Measurements from ENCODE around the gene FIGNL2. TPM values are rescaled to one million over a fixed set of nuclear protein-coding genes. Genes with fewer than 3 reads are reported as not detected.
"Not testable (repeated sequence)": the region's sequence is repeated elsewhere in the genome, so short reads cannot be mapped to it uniquely, and the experiment has no call there.

Gene FIGNL2
- total RNA-seq, 2 donors from 2014 or later = 0.40 to 0.78 TPM

DNA sequence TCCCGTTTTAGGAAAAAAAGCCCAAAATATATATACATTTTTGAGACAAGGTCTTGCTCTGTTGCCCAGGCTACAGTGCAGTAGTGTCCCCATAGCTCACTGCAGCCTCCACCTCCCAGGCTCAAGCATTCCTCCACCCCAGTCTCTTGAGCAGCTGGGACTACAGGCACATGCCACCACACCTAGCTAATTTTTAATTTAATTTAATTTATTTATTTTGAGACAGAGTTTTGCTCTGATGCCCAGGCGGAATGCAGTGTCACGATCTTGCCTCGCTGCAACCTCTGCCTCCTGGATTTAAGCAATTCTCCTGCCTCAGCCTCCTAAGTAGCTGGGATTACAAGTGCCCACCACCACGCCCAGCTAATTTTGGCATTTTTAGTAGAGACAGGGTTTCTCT lies 16.7 kb downstream of the FIGNL2 start:
- not testable (repeated sequence) for H3K9me3 Mint-ChIP-seq; H3K27ac Mint-ChIP-seq; DNase-seq (ENCODE audit: low spot score); H3K36me3 Mint-ChIP-seq; ATAC-seq; H3K4me3 Mint-ChIP-seq
- peaks cover 21 to 31% of the 10 kb centered on the region in 2 donors for H3K4me1 Mint-ChIP-seq (ENCODE audit: low read depth in 2 of 2)
- H3K27me3 Mint-ChIP-seq = peaks cover 40 to 42% of the 10 kb centered on the region in 2 donors

DNA sequence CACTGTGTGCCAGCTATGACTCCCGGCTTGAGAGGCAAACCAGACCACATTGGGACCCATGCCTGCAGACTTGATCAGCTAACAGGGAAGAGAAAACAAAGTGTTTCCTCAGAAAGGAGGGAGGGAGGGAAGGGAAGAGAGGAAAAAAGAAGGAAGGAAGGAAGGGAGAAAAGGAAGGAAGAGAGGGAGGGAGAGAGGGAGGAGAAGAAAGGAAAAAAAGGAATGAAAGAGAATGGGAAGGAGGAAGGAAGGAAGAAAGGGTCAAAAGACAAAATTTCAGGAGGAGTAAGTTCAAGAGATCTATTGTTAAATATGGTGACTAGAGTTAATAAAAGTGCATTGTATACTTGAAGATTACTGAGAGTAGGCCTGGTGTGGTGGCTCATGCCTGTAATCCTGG lies 18.9 kb downstream of the FIGNL2 start:
- no peak overlapping the region for H3K4me3 Mint-ChIP-seq
- H3K27ac Mint-ChIP-seq = no peak overlapping the region
- DNase-seq (ENCODE audit: low spot score) = no peak
- H3K4me1 Mint-ChIP-seq (ENCODE audit: low read depth in 2 of 2) = peaks cover 21 to 31% of the 10 kb centered on the region in 2 donors
- H3K9me3 Mint-ChIP-seq = no peaks in the 10 kb centered on the region
- no peak for ATAC-seq
- H3K36me3 Mint-ChIP-seq = no peaks in the 10 kb centered on the region
- H3K27me3 Mint-ChIP-seq = peaks cover 40% of the 10 kb centered on the region in 2 donors

DNA sequence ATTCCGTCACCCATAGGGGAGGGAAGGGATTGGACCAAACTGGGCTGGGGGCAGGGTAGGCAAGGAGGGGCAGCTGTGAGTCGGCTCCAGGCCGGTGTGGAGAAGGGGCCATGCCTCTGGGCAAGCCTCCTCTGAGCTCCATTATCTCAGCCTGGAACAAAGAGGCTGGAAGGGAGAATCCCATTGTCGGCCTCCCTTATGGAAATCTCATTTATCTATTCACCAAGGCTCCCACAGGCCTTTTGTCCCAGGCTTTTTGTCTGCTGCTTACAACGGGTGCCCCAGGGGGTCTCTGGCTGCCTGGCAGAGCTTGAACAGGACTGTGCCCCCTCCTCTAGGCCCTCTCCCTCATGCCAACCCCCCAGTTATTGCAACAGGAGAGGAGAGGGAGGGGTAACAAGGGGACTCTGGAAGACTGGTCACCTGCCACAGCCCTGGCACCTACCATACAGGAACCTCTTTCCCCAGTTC lies 19.5 kb downstream of the FIGNL2 start:
- H3K9me3 Mint-ChIP-seq = no peaks in the 10 kb centered on the region
- ATAC-seq (no peak), DNase-seq (ENCODE audit: low spot score) (no peak)
- H3K4me3 Mint-ChIP-seq = no peak overlapping the region
- H3K4me1 Mint-ChIP-seq (ENCODE audit: low read depth in 2 of 2) = peaks cover 21 to 30% of the 10 kb centered on the region in 2 donors
- H3K27me3 Mint-ChIP-seq = peaks cover 37 to 40% of the 10 kb centered on the region in 2 donors
- H3K36me3 Mint-ChIP-seq = no peaks in the 10 kb centered on the region
- no peak overlapping the region for H3K27ac Mint-ChIP-seq

DNA sequence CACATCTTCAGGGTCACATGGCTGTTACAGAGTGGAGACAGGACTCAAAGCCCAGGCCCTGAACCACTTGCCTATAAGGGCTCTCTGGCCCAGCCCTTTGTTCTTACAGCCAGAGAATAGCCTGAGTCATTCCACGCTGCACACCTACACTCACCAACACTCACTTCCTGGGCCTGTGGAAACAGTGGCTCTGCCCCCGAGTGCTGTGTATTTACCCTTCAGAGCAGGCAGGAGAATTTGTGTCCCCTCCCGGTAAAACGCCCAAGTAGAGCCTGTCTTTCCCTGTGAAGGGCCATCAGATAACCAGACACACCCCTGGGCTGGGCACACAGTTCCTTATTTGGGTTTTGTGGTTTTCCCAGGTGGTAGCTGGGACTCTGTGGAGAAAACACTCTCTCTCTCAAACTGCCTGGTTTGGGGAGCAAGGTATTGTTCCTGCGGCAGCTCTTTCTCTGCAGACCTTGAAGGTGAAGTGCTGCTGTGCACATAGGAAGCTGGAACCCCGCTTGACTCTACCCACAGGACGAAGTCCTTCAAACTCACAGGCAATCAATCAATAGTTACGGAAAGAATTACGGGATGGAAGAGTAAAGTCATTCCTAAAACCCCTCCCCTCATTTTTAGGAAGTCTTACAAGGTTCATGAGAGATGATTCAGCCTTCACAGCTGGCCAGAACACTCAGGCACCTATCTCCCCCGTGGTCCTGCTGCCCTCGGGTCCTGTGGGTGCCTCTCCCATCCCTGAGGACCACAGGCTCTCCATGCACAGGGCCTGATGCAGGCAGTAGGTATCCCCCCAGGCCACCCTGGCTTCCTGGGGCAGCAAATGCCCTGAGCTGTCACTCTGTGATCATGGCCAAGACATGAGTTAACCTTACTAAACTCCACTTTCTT lies 20.3 kb downstream of the FIGNL2 start:
- no peaks in the 10 kb centered on the region for H3K9me3 Mint-ChIP-seq
- no peaks in the 10 kb centered on the region for H3K36me3 Mint-ChIP-seq

DNA sequence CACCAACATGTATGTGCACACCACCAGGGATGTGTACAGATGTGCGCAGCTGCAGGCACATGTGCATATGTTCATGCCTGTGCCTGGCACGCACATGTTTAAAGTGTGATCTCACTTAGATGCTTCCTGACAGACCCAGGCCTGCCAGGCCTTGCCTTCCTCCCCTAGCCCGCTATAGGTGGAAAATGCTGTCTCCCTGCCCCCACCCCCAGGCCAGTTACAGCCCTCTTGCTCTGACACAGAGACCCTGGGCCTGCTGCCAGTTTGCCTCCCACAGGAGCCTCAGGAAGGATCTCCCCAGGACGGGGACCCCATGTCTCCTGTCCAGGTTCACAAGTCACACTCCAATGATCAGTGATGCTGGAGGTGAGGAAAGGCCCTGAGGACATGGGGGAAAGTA lies 21.6 kb downstream of the FIGNL2 start:
- Mint-ChIP-seq H3K9me3 (no peaks in the 10 kb centered on the region), H3K36me3 (no peaks in the 10 kb centered on the region), H3K27ac (no peak overlapping the region), H3K27me3 (peaks cover 15 to 21% of the 10 kb centered on the region in 2 donors), H3K4me1 (ENCODE audit: low read depth in 2 of 2) (peaks cover 10 to 15% of the 10 kb centered on the region in 2 donors), H3K4me3 (no peak overlapping the region)
- no peak for ATAC-seq
- DNase-seq (ENCODE audit: low spot score) = no peak

More for the DNA sequence above, 20.3 kb downstream of the FIGNL2 start:
- no peak overlapping the region for H3K4me3 Mint-ChIP-seq
- ATAC-seq = peak; percentile 81 to 85
- peaks cover 28 to 32% of the 10 kb centered on the region in 2 donors for H3K27me3 Mint-ChIP-seq
- DNase-seq (ENCODE audit: low spot score) = no peak
- H3K27ac Mint-ChIP-seq = peak overlapping the region in 1 of 2 donors; percentile 70
- peaks cover 20 to 26% of the 10 kb centered on the region in 2 donors for H3K4me1 Mint-ChIP-seq (ENCODE audit: low read depth in 2 of 2)

DNA sequence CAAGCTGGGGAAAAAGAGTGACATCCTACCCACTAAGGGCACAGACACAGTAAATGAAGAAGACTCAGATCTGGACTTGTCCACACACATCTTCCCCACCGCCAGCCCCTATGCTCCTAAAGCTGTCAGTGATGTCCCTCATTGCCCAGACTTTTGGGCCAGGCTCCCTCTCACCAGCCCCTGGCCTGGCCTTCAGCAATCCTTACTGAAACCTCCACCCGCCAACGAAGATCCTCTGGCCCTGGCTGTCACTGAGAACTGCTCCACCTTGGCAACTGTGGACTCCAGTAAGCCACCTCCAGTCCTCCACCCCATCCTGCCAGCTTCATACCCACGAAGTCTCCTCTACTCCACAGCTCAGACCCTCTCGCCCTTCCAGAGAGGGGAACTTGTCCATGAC lies 23.3 kb downstream of the FIGNL2 start:
- no peak for ATAC-seq

DNA sequence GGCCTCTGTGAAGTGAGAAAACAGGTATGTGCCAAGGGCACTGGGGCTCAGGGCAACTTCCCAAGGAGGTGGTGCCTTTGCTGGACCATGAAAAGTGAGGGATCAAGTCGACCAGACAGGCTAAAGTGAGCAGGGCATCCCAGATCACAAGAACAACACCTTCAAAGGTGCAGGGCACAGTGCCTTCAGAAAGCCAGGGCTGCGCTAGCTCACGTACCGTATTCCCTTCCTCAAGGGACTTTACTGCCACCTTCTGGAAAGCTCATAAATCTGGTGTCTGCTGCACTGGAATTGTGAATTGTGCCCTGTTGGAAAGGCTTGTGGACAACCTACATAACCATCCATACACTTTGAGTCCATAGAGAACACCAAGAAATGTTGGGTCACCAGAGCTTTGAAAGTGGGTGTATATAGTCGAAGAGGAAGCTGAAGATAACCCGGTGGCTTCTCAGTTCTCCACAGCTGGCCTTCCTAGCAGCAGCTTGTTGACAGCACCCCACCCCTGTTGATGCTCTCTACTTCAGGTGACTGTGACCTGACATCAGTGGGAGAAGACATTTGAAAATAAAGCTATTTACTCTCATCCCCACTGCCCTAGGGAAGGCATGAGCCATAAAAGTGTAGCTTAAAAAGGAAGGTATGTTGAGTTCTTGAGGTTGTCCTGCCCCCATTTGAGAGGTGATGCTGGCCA lies 24.5 kb downstream of the FIGNL2 start:
- H3K27me3 Mint-ChIP-seq = peaks cover 6 to 7% of the 10 kb centered on the region in 2 donors
- ATAC-seq = no peak
- DNase-seq (ENCODE audit: low spot score) = no peak
- H3K27ac Mint-ChIP-seq = peak overlapping the region in 1 of 2 donors; percentile 13
- no peak overlapping the region for H3K4me3 Mint-ChIP-seq
- no peaks in the 10 kb centered on the region for H3K9me3 Mint-ChIP-seq
- H3K4me1 Mint-ChIP-seq (ENCODE audit: low read depth in 2 of 2) = peaks cover 15% of the 10 kb centered on the region in 2 donors
- H3K36me3 Mint-ChIP-seq = no peaks in the 10 kb centered on the region

More for the DNA sequence above, 23.3 kb downstream of the FIGNL2 start:
- peaks cover 10 to 15% of the 10 kb centered on the region in 2 donors for H3K4me1 Mint-ChIP-seq (ENCODE audit: low read depth in 2 of 2)
- no peaks in the 10 kb centered on the region for H3K9me3 Mint-ChIP-seq
- peaks cover 7 to 15% of the 10 kb centered on the region in 2 donors for H3K27me3 Mint-ChIP-seq
- no peak overlapping the region for H3K4me3 Mint-ChIP-seq
- no peaks in the 10 kb centered on the region for H3K36me3 Mint-ChIP-seq
- DNase-seq (ENCODE audit: low spot score) = no peak
- H3K27ac Mint-ChIP-seq = no peak overlapping the region

DNA sequence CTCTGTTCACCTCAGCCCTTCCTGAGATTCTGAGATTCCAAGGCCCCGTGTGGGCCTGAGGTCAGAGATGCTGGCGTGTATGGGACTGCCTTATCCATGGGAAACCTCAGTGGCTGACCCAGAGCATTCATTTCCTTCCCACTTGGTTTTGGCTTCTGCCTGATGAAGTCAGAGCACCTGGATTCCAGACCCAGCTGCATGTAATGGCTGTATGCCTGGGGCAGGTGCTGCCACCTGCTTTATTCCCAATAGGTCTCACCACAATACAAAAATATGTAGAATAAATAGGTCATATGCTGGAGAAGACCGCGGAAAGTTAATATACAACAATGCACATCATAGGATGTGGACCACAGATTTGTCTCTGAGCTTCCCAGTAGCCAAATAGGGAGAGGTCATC lies 25.6 kb downstream of the FIGNL2 start:
- ATAC-seq (no peak), DNase-seq (ENCODE audit: low spot score) (no peak)
- peak overlapping the region in 1 of 2 donors; percentile 21 for H3K27ac Mint-ChIP-seq
- H3K27me3 Mint-ChIP-seq = peaks cover 0 to under 1% of the 10 kb centered on the region in 2 donors
- peak overlapping the region; percentile 18 for H3K4me3 Mint-ChIP-seq
- no peaks in the 10 kb centered on the region for H3K36me3 Mint-ChIP-seq
- no peaks in the 10 kb centered on the region for H3K9me3 Mint-ChIP-seq
- peaks cover 11% of the 10 kb centered on the region in 2 donors for H3K4me1 Mint-ChIP-seq (ENCODE audit: low read depth in 2 of 2)

DNA sequence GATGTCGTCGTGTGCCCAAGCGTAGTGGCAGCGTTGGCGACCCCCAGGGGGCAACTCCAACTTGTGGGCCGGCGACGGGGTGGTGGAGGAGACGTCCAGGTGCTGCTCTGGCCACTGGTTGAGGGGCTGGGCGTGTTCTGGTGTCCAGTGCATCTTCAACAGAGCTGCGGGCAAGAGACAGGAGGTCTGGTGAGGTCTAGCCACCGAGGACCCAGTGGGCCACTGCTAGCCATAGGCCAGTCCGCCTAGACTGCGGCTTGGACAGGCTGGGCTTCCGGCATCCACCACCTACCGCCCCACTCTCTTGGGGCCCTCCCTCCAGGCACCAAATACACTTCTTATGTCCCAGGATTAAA lies 26.3 kb downstream of the FIGNL2 start:
- no peaks in the 10 kb centered on the region for H3K36me3 Mint-ChIP-seq
- peaks cover 5 to 7% of the 10 kb centered on the region in 2 donors for H3K4me1 Mint-ChIP-seq (ENCODE audit: low read depth in 2 of 2)
- DNase-seq (ENCODE audit: low spot score) (no peak), ATAC-seq (no peak)
- H3K4me3 Mint-ChIP-seq = peak overlapping the region; percentile 42
- no peak overlapping the region for H3K27ac Mint-ChIP-seq
- no peaks in the 10 kb centered on the region for H3K27me3 Mint-ChIP-seq
- H3K9me3 Mint-ChIP-seq = no peaks in the 10 kb centered on the region

DNA sequence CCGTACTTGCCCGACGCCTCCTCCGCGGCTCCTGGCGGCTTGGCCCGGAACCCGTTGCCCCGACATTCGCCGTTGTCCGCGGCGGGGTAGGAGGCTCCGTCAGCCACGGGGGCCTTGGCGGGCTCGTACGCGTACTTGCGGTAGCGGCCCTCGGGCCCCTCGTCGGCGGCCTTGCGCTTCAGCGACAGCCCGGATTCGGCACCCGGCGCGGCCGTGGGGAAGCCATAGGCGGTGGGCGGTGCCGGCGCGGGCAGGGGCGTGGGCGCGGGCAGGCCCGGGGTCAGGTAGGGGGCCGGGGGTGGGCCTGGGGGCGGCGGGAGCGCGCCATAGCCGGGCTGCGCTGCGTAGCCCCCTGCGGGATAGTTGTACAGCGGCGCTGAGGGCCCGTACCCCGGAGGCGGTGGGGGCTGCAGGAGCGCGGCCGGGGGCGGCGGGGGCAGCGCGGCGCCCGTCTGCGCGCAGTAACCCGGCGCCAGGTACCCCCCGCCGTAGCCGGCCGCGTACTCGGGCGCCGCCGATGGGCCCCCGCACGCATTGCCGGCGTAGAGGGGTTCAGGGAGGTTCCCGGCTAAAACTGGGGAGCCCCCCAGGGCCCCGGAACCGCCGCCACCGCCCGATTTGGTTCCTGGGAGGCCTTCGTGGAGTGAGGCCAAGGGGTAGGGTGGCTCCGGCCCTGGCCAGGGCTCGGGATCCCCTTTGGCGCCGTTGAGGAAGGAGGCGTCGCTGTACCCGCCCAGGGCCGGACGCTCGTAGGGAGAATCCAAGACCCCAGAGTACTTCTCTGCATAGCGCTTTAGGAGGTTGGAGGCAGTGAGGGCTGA lies 26.9 kb downstream of the FIGNL2 start:
- no peaks in the 10 kb centered on the region for H3K9me3 Mint-ChIP-seq
- no peak overlapping the region for H3K27ac Mint-ChIP-seq
- peaks cover 5 to 7% of the 10 kb centered on the region in 2 donors for H3K4me1 Mint-ChIP-seq (ENCODE audit: low read depth in 2 of 2)
- DNase-seq (ENCODE audit: low spot score) = no peak
- H3K27me3 Mint-ChIP-seq = no peaks in the 10 kb centered on the region
- no peaks in the 10 kb centered on the region for H3K36me3 Mint-ChIP-seq
- H3K4me3 Mint-ChIP-seq = peak overlapping the region; percentile 42
- peak; percentile 36 to 42 for ATAC-seq

DNA sequence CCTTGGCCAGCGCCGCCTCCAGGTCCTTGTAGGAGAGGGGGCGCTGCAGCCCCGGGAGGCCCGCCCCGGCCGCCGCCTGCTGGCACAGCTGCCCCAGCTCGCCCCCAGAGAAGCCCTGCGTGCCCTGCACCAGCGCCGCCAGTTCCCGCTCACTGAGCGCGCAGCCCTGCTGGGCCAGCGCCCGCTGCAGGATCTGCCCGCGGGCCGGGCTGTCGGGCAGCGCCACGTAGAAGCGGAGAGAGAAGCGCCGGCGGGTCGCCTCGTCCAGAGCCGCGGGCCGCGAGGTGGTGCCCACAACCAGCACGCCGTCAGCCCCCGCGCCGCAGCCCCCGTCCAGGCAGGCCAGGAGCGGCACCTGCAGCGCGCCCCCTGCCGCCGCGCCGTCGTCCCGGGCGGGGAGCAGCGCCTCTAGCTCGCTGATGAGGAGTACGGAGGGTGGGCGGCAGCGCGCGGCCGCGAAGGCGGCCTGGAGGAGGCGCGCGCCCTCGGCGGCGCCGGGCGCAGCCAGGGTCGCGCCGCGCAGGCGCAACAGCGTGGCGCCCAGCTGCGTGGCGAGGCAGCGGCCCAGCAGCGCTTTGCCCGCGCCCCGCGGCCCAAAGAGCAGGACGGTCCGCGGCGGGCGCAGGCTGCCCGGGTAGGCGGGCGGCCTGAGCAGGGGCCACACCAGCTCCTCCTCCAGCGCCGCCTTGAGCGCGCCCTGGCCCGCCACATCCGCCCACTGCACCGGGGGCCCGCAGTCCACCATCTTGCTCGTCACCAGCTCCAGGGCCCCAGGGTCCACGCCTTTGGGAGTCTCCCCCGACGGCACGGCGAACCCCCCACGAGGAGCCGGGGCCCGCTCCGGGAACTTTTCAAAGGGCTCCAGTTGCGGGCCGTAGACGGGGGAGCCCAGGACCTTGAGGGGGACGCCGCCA lies 27.7 kb downstream of the FIGNL2 start:
- Mint-ChIP-seq H3K27me3 (no peaks in the 10 kb centered on the region), H3K27ac (no peak overlapping the region), H3K4me1 (ENCODE audit: low read depth in 2 of 2) (peaks cover 5 to 7% of the 10 kb centered on the region in 2 donors), H3K9me3 (no peaks in the 10 kb centered on the region), H3K36me3 (no peaks in the 10 kb centered on the region), H3K4me3 (peak overlapping the region; percentile 82)
- ATAC-seq (peak; percentile 89 to 90), DNase-seq (ENCODE audit: low spot score) (peak; percentile 85)

DNA sequence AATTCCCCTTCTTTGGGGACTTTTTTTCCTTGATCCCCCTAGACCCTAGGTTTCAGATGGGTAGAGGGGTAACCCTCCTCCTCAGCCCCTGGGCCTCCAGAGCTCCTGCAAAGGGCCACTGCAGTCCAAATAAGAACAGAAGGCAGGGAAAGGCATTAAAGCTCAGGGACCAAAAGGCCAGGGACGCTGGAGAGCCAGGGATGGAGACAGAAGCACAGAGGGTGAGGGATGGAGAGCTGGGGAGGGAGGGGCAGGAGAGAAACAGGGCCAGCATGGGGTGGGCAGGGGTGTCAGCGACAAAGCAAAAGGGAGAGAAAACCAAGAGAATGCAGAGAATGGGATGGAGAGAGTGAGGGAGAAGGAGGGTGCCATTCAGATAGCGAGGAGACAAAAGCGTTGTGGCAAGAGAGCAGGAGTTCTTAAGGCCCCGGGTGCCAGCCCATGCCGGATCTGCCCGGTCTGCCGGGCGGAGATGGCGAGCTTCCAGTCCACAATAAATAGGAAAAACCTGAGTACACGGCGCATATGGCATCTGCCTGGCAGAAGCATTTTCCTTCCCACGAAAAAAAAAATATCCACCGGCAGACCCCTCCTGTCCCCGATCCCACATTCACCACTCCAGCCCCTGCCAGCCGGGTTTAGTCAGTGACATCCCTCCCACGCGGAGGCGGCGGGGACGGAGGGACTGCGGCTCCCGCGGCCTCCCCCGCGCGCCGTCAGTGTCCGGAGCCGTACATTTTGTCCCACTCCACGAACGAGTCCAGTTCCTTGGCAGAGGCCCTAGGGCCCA lies 28.6 kb downstream of the FIGNL2 start:
- Mint-ChIP-seq H3K27ac (peak overlapping the region; percentile 31 to 68), H3K4me3 (peak overlapping the region; percentile 82), H3K27me3 (no peaks in the 10 kb centered on the region), H3K9me3 (no peaks in the 10 kb centered on the region), H3K36me3 (no peaks in the 10 kb centered on the region), H3K4me1 (ENCODE audit: low read depth in 2 of 2) (peaks cover 14 to 16% of the 10 kb centered on the region in 2 donors)
- DNase-seq (ENCODE audit: low spot score) (no peak), ATAC-seq (no peak)

All from natural killer cell treated with Interleukin-12 subunit alpha and Interleukin-12 subunit beta and Interleukin-15 and Interleukin-18, amount 100 ng/mL, for 72 hours (primary cell).